ENCODE measurements around the gene PDLIM1.

The PDLIM1 gene

GRCh38 chr10:95314192-95314918 is 23.6 kb upstream of the PDLIM1 start:
- no peak for DNase-seq

- no peak for DNase-seq
Measured at GRCh38 chr10:95312986-95313495, 22.2 kb upstream of the PDLIM1 start.

- no peak for DNase-seq
Measured at GRCh38 chr10:95312257-95312656, 21.5 kb upstream of the PDLIM1 start.

GRCh38 chr10:95309958-95310357 is 19.2 kb upstream of the PDLIM1 start:
- no peak for DNase-seq

- peak; percentile 77 for DNase-seq
Measured at GRCh38 chr10:95308389-95309302, 17.8 kb upstream of the PDLIM1 start.

- DNase-seq, result no peak
Measured at GRCh38 chr10:95306851-95307250, 16.0 kb upstream of the PDLIM1 start.

- no peak for DNase-seq
Measured at GRCh38 chr10:95306318-95306650, 15.5 kb upstream of the PDLIM1 start.

- no peak for DNase-seq
Measured at GRCh38 chr10:95305606-95306317, 15.0 kb upstream of the PDLIM1 start.

- no peak for DNase-seq
Measured at GRCh38 chr10:95304976-95305375, 14.2 kb upstream of the PDLIM1 start.

- DNase-seq, result no peak
Measured at GRCh38 chr10:95304463-95304862, 13.7 kb upstream of the PDLIM1 start.

GRCh38 chr10:95303950-95304349 is 13.1 kb upstream of the PDLIM1 start:
- no peak for DNase-seq

- DNase-seq, result no peak
Measured at GRCh38 chr10:95303535-95303934, 12.7 kb upstream of the PDLIM1 start.

- DNase-seq, result no peak
Measured at GRCh38 chr10:95300022-95300539, 9.3 kb upstream of the PDLIM1 start.

GRCh38 chr10:95297402-95297801 is 6.6 kb upstream of the PDLIM1 start:
- no peak for DNase-seq

GRCh38 chr10:95296764-95297163 is 6.0 kb upstream of the PDLIM1 start:
- no peak for DNase-seq

- DNase-seq, result no peak
Measured at GRCh38 chr10:95295031-95295755, 4.4 kb upstream of the PDLIM1 start.

- DNase-seq, result no peak
Measured at GRCh38 chr10:95293631-95294030, 2.8 kb upstream of the PDLIM1 start.

GRCh38 chr10:95291365-95292039 is 699 bp upstream of the PDLIM1 start:
- no peak for DNase-seq

- no peak for DNase-seq
Measured at GRCh38 chr10:95289921-95290421, 832 bp downstream of the PDLIM1 start.

- DNase-seq, result no peak
Measured at GRCh38 chr10:95289003-95289920, 1.5 kb downstream of the PDLIM1 start.

GRCh38 chr10:95288303-95288702 is 2.5 kb downstream of the PDLIM1 start:
- DNase-seq, result no peak

Data from amniotic stem cell (primary cell).